Activated CD8-positive, alpha-beta memory T cell treated with anti-CD3 and anti-CD28 coated beads, Interleukin-2, amount 10 ng/mL, durations not matched to agents 7 days and 5 days (primary cell): ENCODE results near the gene MAPKAPK5. TPM values are rescaled to one million over a fixed set of nuclear protein-coding genes. Genes with fewer than 3 reads are reported as not detected.
"Not testable (repeated sequence)": the region's sequence is repeated elsewhere in the genome, so short reads cannot be mapped to it uniquely, and the experiment has no call there.

Experiments
- ATAC-seq: fragments of 150-1000 bp; cut with Tn5 transposase; one replicate; pipeline ENCODE4 v1.10.0; 2021; ENCODE audit warnings: moderate library complexity
- CTCF ChIA-PET: fragments of 350-600 bp; sonication (Branson Sonifier 250); formaldehyde crosslinking; loops from one replicate; lab custom pipeline; 2021; ENCODE audit warnings: antibody characterized with exemption; lab: Charles Lee
- DNase-seq: peaks from one replicate; pipeline ENCODE4 v3.0.0-alpha.2; 2020
- H3K27ac Mint-ChIP-seq: one replicate; pipeline ENCODE4 v1.8.0; 2021; ENCODE audit warnings: mild to moderate bottlenecking, mixed read lengths
- H3K27me3 Mint-ChIP-seq: one replicate; pipeline ENCODE4 v1.8.0; 2021; ENCODE audit warnings: mixed read lengths
- H3K36me3 Mint-ChIP-seq: one replicate; pipeline ENCODE4 v1.8.0; 2021; ENCODE audit warnings: mild to moderate bottlenecking, mixed read lengths
- H3K4me1 Mint-ChIP-seq: one replicate; pipeline ENCODE4 v1.8.0; 2021; ENCODE audit warnings: mixed read lengths
- H3K4me3 Mint-ChIP-seq: one replicate; pipeline ENCODE4 v1.8.0; 2021; ENCODE audit warnings: mild to moderate bottlenecking, moderate library complexity, mixed read lengths
- H3K9me3 Mint-ChIP-seq: one replicate; pipeline ENCODE4 v1.8.0; 2022; ENCODE audit warnings: low read depth, mixed read lengths
- microRNA-seq: library from miRNA; unstranded; fragments of <30 nt; microRNA quantifications from one replicate; pipeline ENCODE4 v1.2.0, GENCODE V29; 2022
- total RNA-seq, 2 experiments: library from RNA; stranded (reverse); gene quantifications; one replicate each; pipeline ENCODE4 v1.2.3, GENCODE V29; 2021

Gene MAPKAPK5
- total RNA-seq, 2 experiments from 2014 or later, result 48.1 to 49.6 TPM

DNA sequence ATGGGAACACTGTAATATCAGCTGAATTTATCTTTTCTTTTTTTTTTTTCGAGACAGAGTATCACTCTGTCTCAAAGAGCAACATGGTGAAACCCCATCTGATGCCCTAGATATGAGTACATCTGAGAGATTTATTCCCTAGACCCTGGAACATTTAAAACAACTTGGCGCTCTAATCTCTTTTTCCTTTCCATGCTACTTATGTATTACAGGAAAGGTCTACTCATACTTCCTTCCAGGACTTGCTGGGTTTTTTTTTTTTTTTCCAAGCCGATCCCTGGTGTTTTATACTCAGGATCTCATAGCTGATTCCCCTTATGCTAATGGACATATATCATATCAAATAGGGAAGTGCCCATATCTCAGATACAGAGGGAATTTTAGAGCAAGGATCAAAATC, 83.1 kb downstream of the MAPKAPK5 start:
- no peak overlapping the region for H3K4me3 Mint-ChIP-seq
- ATAC-seq, result no peak
- H3K36me3 Mint-ChIP-seq, result no peaks in the 10 kb centered on the region
- no peak overlapping the region for H3K27ac Mint-ChIP-seq
- no peak for DNase-seq
- CTCF ChIA-PET, result no interaction called here
- no peaks in the 10 kb centered on the region for H3K4me1 Mint-ChIP-seq
- H3K9me3 Mint-ChIP-seq, result no peaks in the 10 kb centered on the region
- H3K27me3 Mint-ChIP-seq, result no peaks in the 10 kb centered on the region

DNA sequence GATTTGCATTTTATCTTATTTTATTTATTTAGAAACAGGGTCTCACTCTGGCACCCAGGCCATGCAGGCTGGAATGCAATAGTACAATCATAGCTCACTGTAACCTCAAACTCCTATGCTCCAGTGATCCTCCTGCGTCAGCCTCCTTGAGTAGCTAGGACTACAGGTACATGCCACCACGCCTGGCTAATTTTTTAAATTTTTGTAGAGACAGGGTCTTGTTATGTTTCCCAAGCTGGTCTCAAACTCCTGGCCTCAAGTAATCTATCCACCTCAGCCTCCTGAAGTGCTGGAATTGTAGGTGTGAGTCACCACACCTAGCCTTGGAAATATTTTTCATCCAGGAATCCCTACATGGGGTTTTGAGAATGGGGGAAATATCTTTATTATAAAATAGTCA, 84.6 kb downstream of the MAPKAPK5 start:
- Mint-ChIP-seq H3K27ac (no peak overlapping the region), H3K36me3 (no peaks in the 10 kb centered on the region), H3K9me3 (no peaks in the 10 kb centered on the region), H3K4me3 (no peak overlapping the region), H3K27me3 (no peaks in the 10 kb centered on the region), H3K4me1 (no peaks in the 10 kb centered on the region)
- ATAC-seq, result no peak
- DNase-seq, result no peak
- CTCF ChIA-PET, result no interaction called here

DNA sequence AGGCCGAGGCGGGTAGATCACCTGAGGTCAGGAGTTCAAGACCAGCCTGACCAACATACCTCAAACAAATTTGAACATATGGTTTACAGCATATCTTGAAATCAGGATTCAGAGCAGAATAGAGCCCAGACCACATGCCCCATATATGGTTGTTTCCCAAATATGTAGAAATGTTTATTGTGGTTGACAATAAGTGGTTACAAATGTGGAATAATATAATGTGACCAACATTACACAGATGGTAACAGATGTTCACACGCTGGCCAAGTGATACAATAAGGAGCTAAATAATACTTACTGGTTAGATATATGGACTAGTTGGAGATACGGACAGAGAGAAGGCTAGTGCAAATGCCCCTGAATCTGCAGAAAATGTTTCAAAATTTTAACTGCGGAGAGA, 85.3 kb downstream of the MAPKAPK5 start:
- DNase-seq (no peak), ATAC-seq (no peak)
- Mint-ChIP-seq H3K4me1 (no peaks in the 10 kb centered on the region), H3K36me3 (no peaks in the 10 kb centered on the region), H3K27me3 (no peaks in the 10 kb centered on the region), H3K4me3 (no peak overlapping the region), H3K27ac (no peak overlapping the region), H3K9me3 (no peaks in the 10 kb centered on the region)
- CTCF ChIA-PET, result interaction anchor here (1.0 kb wide), 1 partner anchor 17 kb away, joined by 5 read pairs; no protein-coding TSS in a partner anchor

DNA sequence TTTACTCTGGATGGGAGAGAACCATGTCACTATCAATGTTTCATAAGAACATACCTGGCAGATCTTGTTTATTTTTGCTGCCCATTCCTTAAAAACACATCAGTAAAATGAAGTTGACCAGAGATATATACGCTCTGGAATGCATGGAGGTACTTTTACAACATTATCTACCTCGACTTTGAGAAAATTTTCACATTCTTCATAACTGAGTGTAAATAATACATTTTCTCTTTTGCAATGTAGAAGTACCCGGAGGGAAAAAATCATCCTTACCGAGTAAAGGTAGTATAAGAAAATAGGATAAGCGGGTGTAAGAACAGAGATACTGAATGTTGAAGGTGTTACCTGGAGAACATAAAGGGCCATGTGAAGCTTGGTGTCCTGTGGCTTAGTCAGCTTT, 90.2 kb downstream of the MAPKAPK5 start:
- DNase-seq (no peak), ATAC-seq (no peak)
- H3K27me3 Mint-ChIP-seq, result no peaks in the 10 kb centered on the region
- H3K27ac Mint-ChIP-seq, result no peak overlapping the region
- H3K36me3 Mint-ChIP-seq, result no peaks in the 10 kb centered on the region
- no peaks in the 10 kb centered on the region for H3K4me1 Mint-ChIP-seq
- H3K9me3 Mint-ChIP-seq, result no peaks in the 10 kb centered on the region
- CTCF ChIA-PET, result interaction anchor here (1.0 kb wide), 1 partner anchor 81 kb away, joined by 3 read pairs; the partner anchor contains the start of genes ERP29 and TMEM116
- H3K4me3 Mint-ChIP-seq, result no peak overlapping the region

GRCh38 chr12:111936869-111937268, 94.8 kb downstream of the MAPKAPK5 start:
- ATAC-seq, result no peak
- Mint-ChIP-seq H3K4me3 (no peak overlapping the region), H3K27ac (no peak overlapping the region), H3K9me3 (no peaks in the 10 kb centered on the region), H3K4me1 (no peaks in the 10 kb centered on the region), H3K36me3 (no peaks in the 10 kb centered on the region), H3K27me3 (no peaks in the 10 kb centered on the region)
- DNase-seq, result no peak
- CTCF ChIA-PET, result interaction anchor here (1.0 kb wide), 1 partner anchor 406 kb away, joined by 3 read pairs; no protein-coding TSS in a partner anchor

DNA sequence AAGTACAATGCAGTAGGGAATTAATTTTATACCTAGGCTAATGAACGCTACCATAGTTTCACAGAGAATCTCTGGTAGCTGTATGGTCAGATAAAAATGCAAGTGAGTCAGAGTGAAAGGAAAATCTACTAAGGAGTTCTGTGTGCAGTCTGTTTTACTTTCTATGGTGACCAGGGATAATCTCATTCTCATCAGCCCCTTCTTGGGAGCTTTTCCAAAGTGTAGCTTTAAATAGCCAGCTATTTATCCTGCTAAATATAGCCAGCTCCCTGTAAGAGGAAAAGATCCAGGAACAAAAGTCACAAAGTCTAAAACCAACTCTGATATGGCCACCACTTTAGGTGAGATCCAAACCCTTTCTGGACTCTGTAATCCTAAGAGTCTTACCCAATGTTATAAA, 95.4 kb downstream of the MAPKAPK5 start:
- Mint-ChIP-seq H3K4me3 (no peak overlapping the region), H3K27ac (no peak overlapping the region), H3K36me3 (no peaks in the 10 kb centered on the region), H3K4me1 (peaks cover under 1% of the 10 kb centered on the region), H3K9me3 (no peaks in the 10 kb centered on the region), H3K27me3 (no peaks in the 10 kb centered on the region)
- ATAC-seq (no peak), DNase-seq (no peak)
- CTCF ChIA-PET, result no interaction called here

DNA sequence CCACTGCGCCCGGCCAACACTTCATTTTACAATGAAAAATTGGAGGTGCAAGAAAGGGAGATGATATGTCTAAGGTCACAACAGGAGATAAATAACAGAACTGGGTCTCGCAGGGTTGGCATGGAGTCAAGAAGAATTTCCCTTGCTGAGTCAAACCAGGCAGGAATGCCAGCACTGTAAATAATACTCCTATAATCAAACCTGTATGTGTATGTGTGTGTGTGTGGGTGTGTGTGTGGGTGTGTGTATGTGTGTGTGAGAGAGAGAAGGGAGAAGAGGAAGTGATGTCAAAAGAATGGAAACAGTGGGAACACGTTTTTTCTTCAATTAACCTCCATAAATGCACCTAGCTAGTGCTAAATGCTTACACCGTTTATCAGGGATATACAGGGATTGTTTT, 100.5 kb downstream of the MAPKAPK5 start:
- no peaks in the 10 kb centered on the region for H3K9me3 Mint-ChIP-seq
- no peak for ATAC-seq
- no peak overlapping the region for H3K4me3 Mint-ChIP-seq
- peaks cover 16% of the 10 kb centered on the region for H3K4me1 Mint-ChIP-seq
- H3K27ac Mint-ChIP-seq, result no peak overlapping the region
- CTCF ChIA-PET, result no interaction called here
- H3K27me3 Mint-ChIP-seq, result no peaks in the 10 kb centered on the region
- H3K36me3 Mint-ChIP-seq, result no peaks in the 10 kb centered on the region
- DNase-seq, result no peak

DNA sequence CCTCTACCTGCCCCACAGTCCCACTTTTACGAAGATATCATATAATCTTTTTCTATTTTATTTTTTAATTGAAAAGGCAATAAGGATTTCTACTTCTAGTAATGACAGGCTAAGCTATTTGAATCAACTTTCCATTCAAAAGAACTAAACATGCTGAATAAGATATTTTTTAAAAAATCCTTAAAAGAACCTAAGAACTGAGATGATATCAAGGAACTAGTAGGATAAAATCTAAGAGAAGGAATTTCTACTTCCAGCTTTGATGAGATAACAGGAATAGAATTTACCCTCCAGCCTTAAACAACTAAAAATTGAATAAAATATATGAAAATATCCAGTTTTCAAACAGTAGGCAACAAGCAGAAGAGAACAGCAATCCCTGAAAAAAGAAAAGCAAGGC, 101.9 kb downstream of the MAPKAPK5 start:
- no peak overlapping the region for H3K27ac Mint-ChIP-seq
- CTCF ChIA-PET, result interaction anchor here (0.8 to 3.9 kb wide), 13 partner anchors 11 to 443 kb away, joined by 3 to 56 read pairs (median 4); partner anchors contain the start of genes ERP29 and TMEM116
- DNase-seq (no peak), ATAC-seq (no peak)
- no peak overlapping the region for H3K4me3 Mint-ChIP-seq
- no peaks in the 10 kb centered on the region for H3K27me3 Mint-ChIP-seq
- peaks cover 19% of the 10 kb centered on the region for H3K4me1 Mint-ChIP-seq
- H3K9me3 Mint-ChIP-seq, result no peaks in the 10 kb centered on the region
- H3K36me3 Mint-ChIP-seq, result no peaks in the 10 kb centered on the region

DNA sequence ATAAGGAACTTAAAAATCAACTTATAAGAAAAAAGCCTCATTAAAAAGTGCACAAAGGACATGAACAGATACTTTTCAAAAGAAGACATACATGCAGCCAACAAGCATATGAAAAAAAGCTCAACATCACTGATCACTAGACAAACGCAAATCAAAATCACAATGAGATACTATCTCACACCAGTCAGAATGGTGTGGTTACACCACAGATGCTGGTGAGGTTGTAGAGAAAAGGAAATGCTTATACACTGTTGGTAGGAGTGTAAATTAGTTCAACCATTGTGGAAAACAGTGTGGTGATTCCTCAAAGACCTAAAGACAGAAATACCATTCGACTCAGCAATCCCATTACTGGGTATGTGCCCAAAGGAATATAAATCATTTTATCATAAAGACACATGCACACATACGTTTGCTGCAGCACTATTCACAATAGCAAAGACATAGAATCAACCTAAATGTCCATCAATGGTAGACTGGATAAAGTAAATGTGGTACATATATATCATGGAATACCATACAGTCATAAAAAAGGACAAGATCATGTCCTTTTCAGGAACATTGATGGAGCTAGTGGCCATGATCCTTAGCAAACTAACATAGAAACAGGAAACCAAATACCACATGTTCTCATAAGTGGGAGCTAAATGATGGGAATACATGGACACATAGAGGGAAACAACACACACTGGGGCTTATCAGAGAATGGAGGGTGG, 109.1 kb downstream of the MAPKAPK5 start:
- H3K4me3 Mint-ChIP-seq, H3K27me3 Mint-ChIP-seq: not testable (repeated sequence)
- CTCF ChIA-PET, result interaction anchor here (1.4 to 2.5 kb wide), 2 partner anchors 42 to 62 kb away, joined by 5 to 16 read pairs; partner anchors contain the start of genes ERP29 and TMEM116
- peaks cover 28% of the 10 kb centered on the region for H3K4me1 Mint-ChIP-seq
- peaks cover 10% of the 10 kb centered on the region for H3K9me3 Mint-ChIP-seq
- H3K27ac Mint-ChIP-seq, result peak overlapping the region; percentile 38
- peak; percentile 69 for ATAC-seq
- DNase-seq, result peak; percentile 69
- H3K36me3 Mint-ChIP-seq, result peaks cover 45% of the 10 kb centered on the region

Small RNA genes lying within 50 kb of the gene (microRNA-seq; reads per million reads assigned to microRNA genes)
- not detected for gene MIR6761

Other genes with a start within 250 kb of the MAPKAPK5 start
- 10 to 100 TPM; 38.2 to 39.3 TPM for gene ATXN2, start 242.9 kb upstream of the MAPKAPK5 start, total RNA-seq
- 10 to 100 TPM; 20.3 to 22.3 TPM for gene BRAP, start 156.3 kb upstream of the MAPKAPK5 start, total RNA-seq
- gene ACAD10, start 156.2 kb upstream of the MAPKAPK5 start, total RNA-seq, result 10 to 100 TPM; 24.7 to 30.3 TPM
- under 1 TPM; 0.68 to 0.73 TPM for gene ALDH2, start 75.3 kb upstream of the MAPKAPK5 start, total RNA-seq
- 10 to 100 TPM; 14.6 to 22.2 TPM for gene TMEM116, start 170.9 kb downstream of the MAPKAPK5 start, total RNA-seq
- 100 to 1,000 TPM; 119 to 150 TPM for gene ERP29, start 171.2 kb downstream of the MAPKAPK5 start, total RNA-seq